ENCODE measurements around the gene CCNL2.
"Not testable (repeated sequence)": the region's sequence is repeated elsewhere in the genome, so short reads cannot be mapped to it uniquely, and the experiment has no call there.

The CCNL2 gene

GRCh38 chr1:1419363-1419812 lies 20.3 kb upstream of the CCNL2 start:
- DNase-seq = no peak

GRCh38 chr1:1418464-1419362 lies 19.6 kb upstream of the CCNL2 start:
- no peak for DNase-seq

GRCh38 chr1:1417825-1418463 lies 18.8 kb upstream of the CCNL2 start:
- not testable (repeated sequence) for DNase-seq

- not testable (repeated sequence) for DNase-seq
Observed at GRCh38 chr1:1417396-1417795, 18.3 kb upstream of the CCNL2 start.

GRCh38 chr1:1415751-1416150 lies 16.6 kb upstream of the CCNL2 start:
- DNase-seq = no peak

DNA sequence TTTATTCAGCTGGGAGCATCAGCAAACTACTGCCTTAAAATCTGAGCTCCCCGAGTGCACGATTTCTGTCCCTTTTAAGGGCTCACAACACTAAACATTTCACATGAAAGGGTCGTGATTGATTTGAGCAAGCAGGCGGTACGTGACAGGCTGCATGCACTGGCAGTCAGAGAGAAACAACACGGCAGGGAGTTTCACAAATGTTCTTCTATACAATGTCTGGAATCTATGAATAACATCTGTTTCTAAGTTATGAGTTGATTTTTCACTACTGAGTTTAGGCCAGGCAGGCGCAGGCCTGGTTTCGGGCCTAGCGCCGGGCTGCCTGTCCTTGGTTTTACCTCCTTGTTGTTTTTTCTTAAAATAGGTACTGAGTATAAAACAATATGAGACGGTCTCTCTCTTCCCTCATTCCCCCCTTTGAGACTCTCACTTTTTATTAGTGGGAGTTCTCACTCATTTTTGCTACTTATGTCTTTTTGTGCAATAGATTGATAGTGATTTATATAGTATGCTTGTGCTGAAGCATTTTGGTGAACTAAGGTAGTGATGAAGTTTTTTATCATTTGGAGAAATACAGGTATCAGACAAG lies 13.3 kb upstream of the CCNL2 start:
- not testable (repeated sequence) for DNase-seq

DNA sequence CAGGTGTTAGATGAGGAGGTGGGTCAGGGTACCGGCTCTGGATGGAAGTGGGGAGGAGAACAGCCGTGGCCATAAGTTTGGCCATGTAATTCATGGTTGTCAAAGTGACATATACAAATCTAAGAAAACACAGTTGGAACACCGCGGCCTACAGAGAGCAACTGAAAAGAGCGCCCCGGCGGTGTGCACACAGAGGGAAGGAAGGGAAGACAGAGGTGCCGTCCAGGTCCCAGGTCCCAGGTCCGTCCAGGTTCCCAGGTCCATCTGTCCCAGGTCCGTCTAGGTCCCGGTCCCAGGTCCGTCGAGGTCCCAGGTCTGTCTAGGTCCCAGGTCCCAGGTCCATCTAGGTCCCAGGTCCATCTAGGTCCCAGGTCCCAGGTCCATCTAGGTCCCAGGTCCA lies 12.5 kb upstream of the CCNL2 start:
- DNase-seq = no peak

DNA sequence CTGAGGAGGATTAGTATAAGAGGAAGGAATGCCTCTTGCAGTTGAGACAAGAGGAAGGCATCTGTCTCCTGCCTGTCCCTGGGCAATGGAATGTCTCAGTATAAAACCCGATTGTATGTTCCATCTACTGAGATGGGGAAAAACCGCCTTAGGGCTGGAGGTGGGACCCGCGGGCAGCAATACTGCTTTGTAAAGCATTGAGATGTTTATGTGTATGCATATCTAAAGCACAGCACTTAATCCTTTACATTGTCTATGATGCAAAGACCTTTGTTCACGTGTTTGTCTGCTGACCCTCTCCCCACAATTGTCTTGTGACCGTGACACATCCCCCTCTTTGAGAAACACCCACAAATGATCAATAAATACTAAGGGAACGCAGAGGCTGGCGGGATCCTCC lies 11.1 kb upstream of the CCNL2 start:
- DNase-seq = not testable (repeated sequence)

DNA sequence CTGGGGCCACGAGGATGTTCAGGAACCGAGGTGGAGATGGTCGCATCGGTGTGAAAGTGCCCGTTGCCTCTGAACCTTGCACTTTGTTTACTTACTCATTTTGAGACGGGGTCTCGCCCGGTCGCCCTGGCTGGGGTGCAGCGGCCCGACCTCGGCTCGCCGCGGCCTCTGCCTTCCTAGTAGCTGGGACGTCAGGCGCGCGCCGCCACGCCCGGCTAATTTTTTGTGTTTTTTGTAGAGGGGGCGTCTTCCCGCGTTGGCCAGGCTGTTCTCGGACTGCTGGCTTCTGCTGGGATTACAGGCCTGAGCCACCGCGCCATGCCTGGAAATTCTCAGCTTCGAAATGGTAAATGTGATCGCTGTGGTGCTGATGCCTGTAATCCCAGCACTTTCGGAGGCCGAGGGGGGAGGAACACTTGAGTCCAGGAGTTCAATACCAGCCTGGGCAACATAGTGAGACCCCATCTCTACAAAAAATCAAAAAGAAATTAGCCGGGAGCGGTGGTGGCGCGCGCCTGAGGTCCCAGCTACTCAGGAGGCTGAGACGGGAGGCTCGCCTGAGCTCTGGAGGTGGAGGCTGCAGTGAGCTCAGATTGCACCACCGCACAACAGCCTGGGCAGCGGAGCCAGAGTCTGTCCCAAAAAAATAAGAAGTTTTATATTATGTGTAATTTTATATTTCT lies 8.6 kb upstream of the CCNL2 start:
- peak; percentile 18 for DNase-seq

- DNase-seq = peak; percentile 95
Observed at GRCh38 chr1:1406821-1407635, 7.9 kb upstream of the CCNL2 start, which contains the start of gene MRPL20. Gene MRPL20, minus strand, starts transcription at chr1:1407293. Its CDS starts 76 bp downstream, at chr1:1407217.

GRCh38 chr1:1406101-1406820 lies 7.1 kb upstream of the CCNL2 start:
- no peak for DNase-seq

DNA sequence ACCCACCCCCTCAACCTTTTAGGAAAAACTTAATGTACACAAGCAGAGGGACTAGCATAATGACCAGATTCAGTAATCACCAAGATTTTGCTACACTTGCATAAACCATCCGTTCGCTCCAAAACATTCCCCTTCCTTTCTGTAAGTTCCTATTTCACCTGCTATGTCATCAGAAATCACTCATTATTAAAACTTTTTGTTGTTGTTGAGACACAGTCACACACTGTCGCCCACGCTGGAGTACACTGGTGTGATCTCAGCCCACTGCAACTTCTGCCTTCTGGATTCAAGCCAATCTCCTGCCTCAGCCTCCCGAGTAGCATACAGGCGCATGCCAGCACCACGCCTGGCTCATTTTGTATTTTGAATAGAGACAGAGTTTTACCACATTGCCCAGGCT lies 4.5 kb upstream of the CCNL2 start:
- no peak for DNase-seq

DNA sequence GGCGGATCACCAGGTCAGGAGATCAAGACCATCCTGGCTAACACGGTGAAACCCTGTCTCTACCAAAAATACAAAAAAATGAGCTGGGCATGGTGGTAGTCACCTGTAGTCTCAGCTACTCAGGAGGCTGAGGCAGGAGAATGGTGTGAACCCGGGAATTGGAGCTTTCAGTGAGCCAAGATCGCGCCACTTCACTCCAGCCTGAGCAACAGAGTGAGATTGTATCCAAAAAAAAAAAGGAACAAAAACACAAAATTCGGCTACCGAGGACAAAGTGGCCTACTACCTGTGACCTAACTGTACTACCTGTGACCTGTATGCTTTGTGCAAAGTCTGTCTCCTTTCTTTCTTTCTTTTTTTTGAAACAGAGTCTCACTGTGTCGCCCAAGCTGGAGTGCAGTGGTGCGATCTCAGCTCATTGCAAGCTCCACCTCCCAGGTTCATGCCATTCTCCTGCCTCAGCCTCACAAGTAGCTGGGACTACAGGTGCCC lies 3.8 kb upstream of the CCNL2 start:
- not testable (repeated sequence) for DNase-seq

- no peak for DNase-seq
Observed at GRCh38 chr1:1402072-1402900, 3.2 kb upstream of the CCNL2 start.

- no peak for DNase-seq
Observed at GRCh38 chr1:1401457-1402010, 2.4 kb upstream of the CCNL2 start.

- DNase-seq = no peak
Observed at GRCh38 chr1:1400576-1401456, 1.7 kb upstream of the CCNL2 start.

DNA sequence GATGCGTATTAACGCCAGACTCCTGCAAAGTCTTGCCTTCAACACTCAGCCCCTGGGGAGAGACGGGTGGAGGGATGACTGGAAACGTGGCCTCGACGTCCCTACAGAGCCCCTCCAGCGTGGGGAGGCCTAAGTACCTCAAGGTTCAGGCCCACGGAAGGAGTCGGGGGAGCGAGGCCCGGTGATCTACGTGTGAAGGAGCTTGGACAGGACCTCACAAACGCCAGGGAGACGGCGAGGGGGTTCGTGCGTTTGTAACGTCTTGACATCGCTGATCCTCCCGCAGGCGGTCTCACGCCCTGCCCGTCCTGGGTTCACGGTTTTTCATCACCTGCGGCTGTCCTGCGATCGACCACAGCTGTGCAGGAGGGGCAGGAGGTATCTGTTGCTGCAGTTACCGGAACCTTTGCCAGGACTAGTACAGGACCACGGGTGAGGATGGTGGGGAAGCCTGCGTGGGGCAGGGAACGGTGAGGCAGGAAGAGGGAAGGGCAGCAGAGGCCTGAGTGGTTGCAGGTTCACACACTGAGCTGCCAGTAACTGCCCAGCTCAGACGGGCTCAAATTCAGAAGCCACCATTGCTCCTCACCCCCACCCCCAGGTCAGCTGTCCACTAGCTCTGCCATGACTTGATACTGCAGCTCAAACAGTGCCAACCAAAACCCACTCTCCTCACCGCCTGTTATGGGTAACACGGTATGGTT lies 889 bp upstream of the CCNL2 start:
- no peak for DNase-seq

DNA sequence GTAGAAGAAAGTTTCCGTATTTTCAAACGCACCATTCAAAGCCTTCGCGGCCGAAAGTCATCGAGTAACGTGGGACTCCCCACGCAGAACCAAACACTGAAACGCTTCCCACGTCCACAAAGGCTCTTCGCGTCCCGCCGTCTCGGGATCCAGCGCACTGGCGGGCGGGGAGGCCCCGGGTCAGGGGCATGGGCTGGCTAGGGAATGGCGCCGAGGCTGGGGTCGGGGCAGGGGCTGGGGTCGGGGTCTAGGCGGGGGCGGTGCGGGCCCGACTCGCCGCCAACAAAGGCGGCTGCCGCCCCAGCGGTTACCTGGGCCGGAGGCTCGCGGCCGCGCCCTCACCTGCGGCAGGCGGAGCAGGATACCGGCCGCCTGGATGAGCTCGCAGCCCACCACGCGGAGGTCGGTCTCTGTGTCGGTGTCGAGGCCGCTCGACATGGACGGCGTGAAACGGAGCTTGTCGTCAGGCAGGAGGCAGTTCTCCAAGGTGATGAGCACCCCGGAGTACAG lies 403 bp downstream of the CCNL2 start:
- DNase-seq = no peak

Data from CD4-positive, alpha-beta T cell treated with Interferon gamma for 1 hour (primary cell).